Stimulated activated CD4-positive, alpha-beta T cell treated with anti-CD3 and anti-CD28 coated beads, Interleukin-1b, Interleukin-23, amount 100 ng/mL, for 48 hours (primary cell): ENCODE results near the gene BCR.
A peak's percentile ranks its signal among the peaks of the same experiment; 100 is the strongest.

Source experiments
- DNase-seq: peaks from one replicate; pipeline ENCODE4 v3.0.0-alpha.2; 2020

Gene BCR

GRCh38 chr22:23248583-23248982 lies 68.3 kb downstream of the BCR start:
- no peak for DNase-seq

GRCh38 chr22:23250056-23250784 lies 69.9 kb downstream of the BCR start:
- DNase-seq = no peak

- DNase-seq = no peak
These were observed 70.6 kb downstream of the BCR start for GRCh38 chr22:23250785-23251363.

- DNase-seq = peak; percentile 31
These were observed 71.3 kb downstream of the BCR start for GRCh38 chr22:23251445-23252093.

GRCh38 chr22:23253475-23254055 lies 73.3 kb downstream of the BCR start:
- DNase-seq = no peak

GRCh38 chr22:23255506-23256170 lies 75.3 kb downstream of the BCR start:
- no peak for DNase-seq

GRCh38 chr22:23256171-23256932 lies 76.0 kb downstream of the BCR start:
- DNase-seq = no peak

- DNase-seq = no peak
These were observed 76.9 kb downstream of the BCR start for GRCh38 chr22:23256986-23257888.

GRCh38 chr22:23257889-23258825 lies 77.8 kb downstream of the BCR start:
- no peak for DNase-seq

- DNase-seq = no peak
These were observed 78.5 kb downstream of the BCR start for GRCh38 chr22:23258826-23259170.

- no peak for DNase-seq
These were observed 79.8 kb downstream of the BCR start for GRCh38 chr22:23259916-23260644.

GRCh38 chr22:23260645-23261581 lies 80.6 kb downstream of the BCR start:
- DNase-seq = no peak

GRCh38 chr22:23261900-23262450 lies 81.7 kb downstream of the BCR start:
- DNase-seq = no peak

- no peak for DNase-seq
These were observed 82.4 kb downstream of the BCR start for GRCh38 chr22:23262518-23263332.

GRCh38 chr22:23263651-23264555 lies 83.6 kb downstream of the BCR start:
- DNase-seq = peak; percentile 37
